Upper lobe of right lung (tissue), 1 donor: Measurements from ENCODE around the gene BORA. TPM values are rescaled to one million over a fixed set of nuclear protein-coding genes. Genes with fewer than 3 reads are reported as not detected.

ENCODE experiments used
- ATAC-seq: fragments of 200-7000 bp; cut with Tn5 transposase; one replicate; pipeline ENCODE4 v1.9.1; 2020; ENCODE audit warnings: mild to moderate bottlenecking, moderate library complexity
- DNase-seq: peaks from one replicate; pipeline ENCODE4 v3.0.0-alpha.2; 2020
- H3K27ac ChIP-seq: fragments of 200-600 bp; one replicate; pipeline ENCODE4 v1.8.0; 2022
- H3K27me3 ChIP-seq: fragments of 200-600 bp; one replicate; pipeline ENCODE4 v1.8.0; 2022; ENCODE audit warnings: mild to moderate bottlenecking
- H3K36me3 ChIP-seq: fragments of 200-600 bp; one replicate; pipeline ENCODE4 v1.8.0; 2022
- H3K4me1 ChIP-seq: fragments of 200-600 bp; one replicate; pipeline ENCODE4 v1.8.0; 2022
- H3K4me3 ChIP-seq: fragments of 200-600 bp; one replicate; pipeline ENCODE4 v1.8.0; 2022; ENCODE audit warnings: mild to moderate bottlenecking
- H3K9me3 ChIP-seq: fragments of 200-600 bp; one replicate; pipeline ENCODE4 v1.8.0; 2022
- intact Hi-C: fragments of 100-400 bp; cut with DNase I; formaldehyde crosslinking; loops from one replicate; pipeline ENCODE4 v1.11.0; 2022
- long read RNA-seq: library from polyadenylated mRNA; unstranded; transcript quantifications from one replicate; pipeline ENCODE4 v2.0.0, GENCODE V29; 2021
- total RNA-seq: library from RNA; stranded (reverse); fragmentation: NEBNext Ultra II Directional; extraction: Animal tissue kit (Norgen Biotek cat#: 25700); gene quantifications from one replicate; pipeline ENCODE4 v1.2.1, GENCODE V29; 2021
- TF ChIP-seq, protein P1 (sequence below): fragments of 200-600 bp; IDR thresholded peaks from one replicate; pipeline ENCODE4 v1.8.0; 2022; ENCODE audit warnings: antibody characterized with exemption
- donor health status: DM: no; HTN: yes; CAD: no; lungs with severe emphysema.

The BORA gene
- 3.0 TPM for total RNA-seq
- long read RNA-seq, partial matches to known transcripts, result 0 of 1 reads
- long read RNA-seq, other reads (novel, unspliced or antisense), result 0 of 1 reads

DNA sequence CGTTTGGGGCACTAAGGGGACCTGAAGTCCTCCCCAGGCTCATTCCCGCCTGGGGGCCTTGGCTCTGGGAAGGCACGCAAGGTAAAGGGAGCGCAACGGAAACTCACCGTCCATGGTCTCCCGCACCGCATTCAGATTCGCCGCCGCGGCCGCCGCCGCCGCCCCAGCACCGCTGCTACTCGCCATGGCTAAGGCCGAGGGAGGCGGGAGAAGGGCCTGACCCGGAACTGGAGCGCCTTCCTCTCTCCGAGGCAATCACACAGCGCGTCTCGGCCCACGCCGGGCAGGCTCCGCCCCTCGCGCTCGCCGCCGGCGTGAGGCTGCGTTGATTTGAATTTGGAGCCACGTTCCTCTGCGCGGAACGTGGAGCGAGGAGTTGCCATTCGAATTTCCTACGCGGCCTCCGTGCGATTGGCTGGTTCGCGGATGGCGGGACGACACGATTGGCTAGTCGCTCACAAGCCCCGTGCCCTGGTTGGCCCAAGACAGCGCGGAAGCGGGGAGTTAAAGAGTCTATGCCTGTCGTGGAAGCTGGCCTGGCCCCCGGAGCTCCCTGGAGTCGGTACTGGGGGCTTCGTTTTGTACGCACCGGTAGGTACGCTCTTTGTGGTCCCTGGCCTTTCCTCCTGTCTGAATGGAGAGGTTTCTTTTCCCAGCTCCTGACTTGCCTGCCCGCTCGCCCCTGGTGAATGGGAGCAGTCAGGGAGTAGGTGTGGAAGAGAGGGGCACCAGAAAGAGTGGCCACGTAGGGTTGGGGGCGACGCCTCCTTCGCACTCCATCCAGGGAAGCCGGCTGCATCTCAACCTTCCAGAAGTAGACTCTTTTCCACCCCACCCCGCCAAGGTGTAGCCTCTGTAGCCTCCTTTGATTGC lies at the start of gene BORA, which contains the start of gene MZT1:
BORA (plus strand) TSS at position 507 of the 873 bp plus-strand sequence. CDS start 1,018 bp downstream, outside the sequence.
MZT1 (minus strand) TSS at position 213 of the 873 bp plus-strand sequence; CDS start at position 186, 27 bp downstream.
- intact Hi-C loops, result no loop called here
- peak; percentile 99 for ATAC-seq
- Histone ChIP-seq H3K9me3 (no peaks in the 10 kb centered on the region), H3K4me1 (peaks cover 10% of the 10 kb centered on the region), H3K27ac (peak within 1 kb of the TSS; percentile 78), H3K27me3 (no peaks in the 10 kb centered on the region), H3K36me3 (no peaks in the 10 kb centered on the region), H3K4me3 (peak within 1 kb of the TSS; percentile 97)
- peak; percentile 98 for DNase-seq
- TF ChIP-seq, protein P1, sequence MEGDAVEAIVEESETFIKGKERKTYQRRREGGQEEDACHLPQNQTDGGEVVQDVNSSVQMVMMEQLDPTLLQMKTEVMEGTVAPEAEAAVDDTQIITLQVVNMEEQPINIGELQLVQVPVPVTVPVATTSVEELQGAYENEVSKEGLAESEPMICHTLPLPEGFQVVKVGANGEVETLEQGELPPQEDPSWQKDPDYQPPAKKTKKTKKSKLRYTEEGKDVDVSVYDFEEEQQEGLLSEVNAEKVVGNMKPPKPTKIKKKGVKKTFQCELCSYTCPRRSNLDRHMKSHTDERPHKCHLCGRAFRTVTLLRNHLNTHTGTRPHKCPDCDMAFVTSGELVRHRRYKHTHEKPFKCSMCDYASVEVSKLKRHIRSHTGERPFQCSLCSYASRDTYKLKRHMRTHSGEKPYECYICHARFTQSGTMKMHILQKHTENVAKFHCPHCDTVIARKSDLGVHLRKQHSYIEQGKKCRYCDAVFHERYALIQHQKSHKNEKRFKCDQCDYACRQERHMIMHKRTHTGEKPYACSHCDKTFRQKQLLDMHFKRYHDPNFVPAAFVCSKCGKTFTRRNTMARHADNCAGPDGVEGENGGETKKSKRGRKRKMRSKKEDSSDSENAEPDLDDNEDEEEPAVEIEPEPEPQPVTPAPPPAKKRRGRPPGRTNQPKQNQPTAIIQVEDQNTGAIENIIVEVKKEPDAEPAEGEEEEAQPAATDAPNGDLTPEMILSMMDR, result no peak

DNA sequence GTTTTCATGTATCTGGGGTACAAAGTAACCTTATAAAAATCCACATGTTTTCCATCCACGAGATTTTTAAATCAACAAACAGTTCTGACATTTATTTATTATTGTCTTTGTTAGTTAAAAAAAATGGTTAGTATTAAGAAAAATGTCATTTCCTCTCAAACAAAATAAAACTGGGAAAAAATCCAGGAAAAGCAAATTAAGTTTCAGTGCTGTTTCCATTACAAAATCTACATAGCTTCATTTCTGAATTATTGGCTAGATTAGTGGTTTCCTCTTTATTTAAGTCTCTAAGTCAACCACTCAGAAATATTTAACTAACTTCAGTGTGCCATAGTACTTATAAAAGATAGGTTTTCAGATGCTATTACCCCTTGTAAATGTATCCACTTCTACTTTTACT lies 49.4 kb upstream of the BORA start:
- DNase-seq, result no peak
- ATAC-seq, result no peak
- no peak overlapping the region for H3K27ac ChIP-seq
- H3K4me1 ChIP-seq, result no peaks in the 10 kb centered on the region
- H3K36me3 ChIP-seq, result no peaks in the 10 kb centered on the region
- H3K27me3 ChIP-seq, result no peaks in the 10 kb centered on the region
- H3K4me3 ChIP-seq, result no peak overlapping the region
- TF ChIP-seq, protein P1, result no peak
- no peaks in the 10 kb centered on the region for H3K9me3 ChIP-seq
- intact Hi-C loops, result no loop called here

DNA sequence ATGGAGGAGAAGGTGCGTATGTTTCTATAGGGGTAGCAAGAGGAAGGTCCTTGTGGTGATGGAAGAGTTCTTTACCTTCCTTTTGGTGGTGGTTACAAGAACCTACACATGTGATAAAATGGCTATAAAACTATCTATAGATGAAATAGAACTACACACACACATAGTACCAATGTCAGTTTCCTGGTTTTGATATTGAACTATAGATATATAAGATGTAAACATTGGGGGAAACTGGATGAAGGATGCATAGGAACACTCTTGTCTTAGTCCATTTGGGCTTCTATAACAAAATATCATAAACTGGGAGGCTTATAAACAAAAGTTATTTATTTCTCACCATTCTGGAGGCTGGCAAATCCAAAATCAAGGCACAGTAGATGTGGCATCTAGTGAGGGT lies 47.4 kb upstream of the BORA start:
- intact Hi-C loops, result no loop called here
- ATAC-seq (no peak), DNase-seq (no peak)
- no peaks in the 10 kb centered on the region for H3K27me3 ChIP-seq
- TF ChIP-seq, protein P1, result no peak
- no peak overlapping the region for H3K27ac ChIP-seq
- no peak overlapping the region for H3K4me3 ChIP-seq
- H3K9me3 ChIP-seq, result no peaks in the 10 kb centered on the region
- H3K4me1 ChIP-seq, result no peaks in the 10 kb centered on the region
- no peaks in the 10 kb centered on the region for H3K36me3 ChIP-seq

DNA sequence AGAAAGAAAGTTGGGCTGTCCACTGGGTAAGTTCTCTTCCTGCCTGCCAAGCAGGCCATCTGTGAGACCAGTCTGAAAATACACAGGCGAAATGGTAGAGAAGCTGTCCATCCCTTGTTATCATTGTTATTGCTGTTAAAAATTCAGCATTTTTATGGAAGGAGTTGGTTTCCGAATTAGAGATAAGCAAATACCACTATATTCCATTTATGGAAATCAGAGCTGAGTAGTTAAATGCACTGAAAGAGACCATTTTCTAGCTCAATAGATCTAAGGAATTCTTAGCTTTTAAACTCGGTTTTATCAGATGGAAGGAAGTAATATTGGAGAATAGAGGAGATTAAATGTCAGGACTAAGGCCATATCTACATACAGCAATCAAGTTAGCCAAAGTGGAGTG lies 41.0 kb upstream of the BORA start:
- Histone ChIP-seq H3K9me3 (no peaks in the 10 kb centered on the region), H3K27ac (no peak overlapping the region), H3K36me3 (no peaks in the 10 kb centered on the region), H3K27me3 (no peaks in the 10 kb centered on the region), H3K4me3 (no peak overlapping the region), H3K4me1 (no peaks in the 10 kb centered on the region)
- TF ChIP-seq, protein P1, result no peak
- intact Hi-C loops, result no loop called here
- ATAC-seq (no peak), DNase-seq (no peak)

DNA sequence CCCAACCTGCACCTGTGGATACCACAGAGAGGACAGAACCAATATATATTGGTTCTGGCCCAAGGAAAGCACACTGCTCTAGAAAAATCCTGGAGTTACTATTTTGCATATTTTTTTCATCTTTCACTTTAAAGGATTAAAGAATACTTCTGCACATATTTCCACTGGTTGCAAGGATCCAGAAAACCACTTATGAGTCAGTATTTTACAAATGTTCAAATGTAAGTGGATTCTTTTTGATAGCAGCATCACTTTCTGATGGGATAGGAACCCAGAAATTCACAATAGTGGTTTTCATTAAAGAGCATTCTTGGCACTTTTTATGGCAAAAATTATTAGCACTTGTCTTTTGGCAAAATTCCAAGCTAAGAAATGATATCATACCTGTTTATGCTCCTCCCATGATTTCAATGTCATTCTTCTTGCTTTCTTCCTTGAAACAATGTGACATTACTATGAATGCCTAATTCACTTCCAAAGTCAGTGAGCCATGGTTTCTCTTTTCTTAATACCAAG lies 38.5 kb upstream of the BORA start:
- TF ChIP-seq, protein P1, result no peak
- ATAC-seq (no peak), DNase-seq (no peak)
- Histone ChIP-seq H3K4me1 (no peaks in the 10 kb centered on the region), H3K27ac (no peak overlapping the region), H3K36me3 (no peaks in the 10 kb centered on the region), H3K4me3 (no peak overlapping the region), H3K9me3 (no peaks in the 10 kb centered on the region), H3K27me3 (no peaks in the 10 kb centered on the region)
- intact Hi-C loops, result no loop called here
